KOPT-K1 (cell line): ENCODE measurements around the gene C12orf76.
A peak's percentile ranks its signal among the peaks of the same experiment; 100 is the strongest.

Source experiments
- H3K27ac ChIP-seq: fragments of 200-600 bp; sonication (generic); 2 replicates; pipeline ENCODE4 v1.5.1; 2016; ENCODE audit warnings: antibody characterized with exemption, mild to moderate bottlenecking, low read depth, low read length; ENCODE audit not compliant: poor library complexity, severe bottlenecking
- H3K36me3 ChIP-seq: fragments of 200-600 bp; sonication (generic); 2 replicates; pipeline ENCODE4 v1.5.1; 2017; ENCODE audit warnings: antibody characterized with exemption, mild to moderate bottlenecking, low read length, moderate library complexity; ENCODE audit not compliant: insufficient read depth
- H3K9me3 ChIP-seq: fragments of 200-600 bp; sonication (generic); 2 replicates; pipeline ENCODE4 v1.5.1; 2017; ENCODE audit warnings: antibody characterized with exemption, low read length, mild to moderate bottlenecking; ENCODE audit not compliant: insufficient read depth, poor library complexity, severe bottlenecking

Gene C12orf76

DNA sequence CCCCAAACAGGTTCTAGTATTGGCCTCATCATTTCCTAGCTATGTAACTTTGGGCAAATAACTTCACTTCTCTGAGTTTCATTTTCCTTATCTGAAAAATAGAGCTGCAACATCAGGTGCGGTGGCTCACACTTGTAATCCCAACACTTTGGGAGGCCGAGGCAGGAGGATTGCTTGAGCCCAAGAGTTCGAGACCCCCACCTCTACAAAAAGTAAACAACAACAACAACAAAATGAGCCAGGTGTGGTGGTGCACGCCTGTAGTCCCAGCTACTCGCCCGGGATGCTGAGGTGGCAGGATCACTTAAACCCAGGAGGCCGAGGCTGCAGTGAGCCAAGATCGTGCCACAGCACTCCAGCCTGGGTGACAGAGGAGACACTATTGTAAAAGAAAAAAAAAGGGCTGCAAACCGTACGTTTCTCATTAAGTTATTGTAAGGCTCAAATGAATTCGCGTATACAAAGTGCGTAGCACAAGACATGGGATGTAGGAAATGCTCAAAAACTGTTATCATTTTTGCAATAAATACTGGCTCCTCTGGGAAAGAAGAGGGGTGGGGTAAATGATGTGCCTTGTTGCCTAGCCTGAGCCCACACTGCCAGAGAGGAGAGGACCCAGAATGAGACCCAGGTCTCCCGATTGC lies 903 bp downstream of the C12orf76 start:
- Histone ChIP-seq H3K27ac (peak overlapping the region; percentile 74), H3K36me3 (peaks cover 3% of the 10 kb centered on the region), H3K9me3 (no peaks in the 10 kb centered on the region)

DNA sequence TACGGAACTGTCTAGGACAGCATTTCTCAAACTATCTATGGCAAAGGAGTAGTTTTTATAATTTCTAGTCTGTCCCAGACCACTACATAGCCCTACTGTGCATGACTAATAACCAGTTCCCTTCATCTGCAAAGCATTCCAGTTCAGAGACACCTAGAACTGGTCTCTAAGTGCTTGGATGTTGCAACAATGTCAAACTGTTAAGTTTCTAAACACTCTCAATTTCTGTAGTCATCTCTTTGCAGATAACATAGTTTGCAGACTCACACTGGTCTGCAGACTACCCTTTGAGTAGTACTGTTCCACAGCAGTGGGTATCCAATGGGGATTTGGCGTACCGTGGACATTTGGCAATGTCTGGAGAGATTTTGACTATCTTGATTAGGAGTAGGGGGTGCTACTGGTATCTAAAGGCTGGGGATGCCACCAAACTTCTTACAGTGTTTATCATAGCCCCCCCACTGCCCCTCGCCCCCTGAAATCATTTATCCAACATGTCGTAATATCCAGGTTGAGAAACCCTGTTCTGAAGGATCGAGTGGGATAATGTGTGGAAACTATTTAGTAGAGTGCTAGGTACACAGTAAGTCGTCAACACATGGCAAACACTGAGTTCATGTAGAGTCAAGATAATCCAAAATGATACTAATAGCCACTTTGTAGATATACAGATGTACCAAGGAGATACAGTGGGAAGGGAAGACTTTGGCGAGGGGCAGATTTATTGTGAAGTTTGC lies 1.7 kb downstream of the C12orf76 start:
- no peaks in the 10 kb centered on the region for H3K9me3 ChIP-seq
- H3K36me3 ChIP-seq = peaks cover 11% of the 10 kb centered on the region
- H3K27ac ChIP-seq = no peak overlapping the region

DNA sequence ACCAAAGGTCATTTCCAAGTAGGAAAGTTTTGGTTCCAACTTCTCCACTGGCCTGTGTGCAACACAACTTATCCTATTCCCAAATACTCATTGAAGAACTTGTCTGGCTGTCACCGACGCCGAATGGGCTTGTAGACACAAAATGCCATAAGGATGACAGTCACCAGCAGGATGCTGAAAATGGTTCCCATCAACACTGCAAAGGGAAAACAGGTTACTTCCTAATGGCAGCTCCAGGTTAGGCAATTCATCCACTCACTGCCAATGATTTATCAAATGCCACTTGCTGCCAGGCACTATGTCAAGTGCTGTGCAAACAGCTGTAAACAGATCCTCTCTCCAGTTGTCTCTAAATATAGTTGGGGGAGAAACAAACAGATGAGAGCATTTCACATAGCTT lies 6.1 kb downstream of the C12orf76 start:
- no peaks in the 10 kb centered on the region for H3K9me3 ChIP-seq
- no peak overlapping the region for H3K27ac ChIP-seq
- peaks cover 50% of the 10 kb centered on the region for H3K36me3 ChIP-seq

DNA sequence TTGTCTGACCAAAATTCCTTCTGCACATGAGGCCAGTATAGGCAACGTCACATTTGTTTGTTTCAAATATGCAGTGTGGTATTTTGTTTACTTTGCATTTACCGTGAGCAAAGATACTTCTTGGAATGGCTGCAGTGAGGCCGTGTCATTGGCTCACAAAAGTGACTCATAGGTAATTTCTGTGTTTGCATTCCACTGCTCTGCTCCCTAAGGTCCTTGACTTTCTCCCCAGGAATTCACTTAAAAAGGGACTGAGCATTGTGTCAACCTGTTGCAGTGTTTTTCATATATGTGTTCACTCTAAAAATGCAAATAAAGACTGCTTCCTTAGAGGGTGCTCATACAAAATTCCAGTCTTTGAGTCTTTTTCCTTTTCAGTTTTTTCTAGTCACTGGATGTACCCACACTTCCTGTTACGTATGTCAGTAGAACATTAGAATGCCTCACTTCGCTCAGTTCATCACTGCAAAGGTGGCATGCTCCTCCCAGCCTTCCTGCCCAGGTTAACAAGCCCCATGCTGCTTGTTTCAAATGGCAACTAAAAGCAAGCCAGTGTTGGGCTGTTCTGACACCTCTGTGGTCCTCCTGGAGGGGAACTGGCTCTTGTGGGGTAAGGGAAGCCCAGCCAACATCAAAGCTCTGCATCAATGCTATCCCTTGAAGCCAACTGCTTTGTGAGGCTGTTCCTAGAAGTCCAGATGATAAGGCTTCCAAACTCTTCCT lies 9.1 kb downstream of the C12orf76 start:
- Histone ChIP-seq H3K36me3 (peaks cover 80% of the 10 kb centered on the region), H3K27ac (peak overlapping the region; percentile 46), H3K9me3 (no peaks in the 10 kb centered on the region)

DNA sequence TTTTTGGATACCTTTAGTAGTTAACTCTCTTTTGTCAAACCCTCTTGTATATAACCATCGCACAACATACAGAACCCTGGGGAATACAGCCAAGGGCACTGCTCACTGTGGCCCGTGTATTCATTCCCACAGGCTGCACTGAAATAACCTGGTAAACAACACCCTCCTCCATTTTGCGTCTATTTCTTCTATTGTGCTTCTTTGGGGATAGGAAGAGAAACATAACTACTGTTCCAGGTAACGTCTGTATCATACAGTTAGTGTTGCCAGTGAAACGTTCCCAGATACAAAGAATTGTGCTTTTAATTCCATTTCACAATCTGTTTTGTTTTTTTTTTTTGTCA lies 9.6 kb downstream of the C12orf76 start:
- H3K36me3 ChIP-seq = peaks cover 85% of the 10 kb centered on the region
- H3K27ac ChIP-seq = no peak overlapping the region
- H3K9me3 ChIP-seq = no peaks in the 10 kb centered on the region

DNA sequence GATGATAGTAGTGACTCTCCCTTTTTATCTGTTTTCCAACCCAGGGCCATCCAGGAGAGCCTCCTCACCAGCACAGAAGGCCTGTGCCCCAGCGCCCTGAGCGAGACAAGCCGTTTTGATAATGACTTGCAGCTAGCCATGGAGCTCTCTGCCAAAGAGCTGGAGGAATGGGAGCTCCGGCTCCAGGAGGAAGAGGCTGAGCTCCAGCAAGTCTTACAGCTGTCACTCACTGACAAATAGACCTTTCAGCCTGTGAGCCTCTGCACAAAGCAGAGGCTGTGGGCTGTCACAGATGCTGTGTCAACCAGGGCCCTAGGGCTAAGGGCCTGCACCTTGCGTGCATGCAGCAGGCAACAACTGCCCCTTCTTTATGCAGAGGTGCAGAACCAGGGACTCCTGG lies 11.0 kb downstream of the C12orf76 start:
- H3K9me3 ChIP-seq = no peaks in the 10 kb centered on the region
- H3K27ac ChIP-seq = no peak overlapping the region
- H3K36me3 ChIP-seq = peaks cover 92% of the 10 kb centered on the region

DNA sequence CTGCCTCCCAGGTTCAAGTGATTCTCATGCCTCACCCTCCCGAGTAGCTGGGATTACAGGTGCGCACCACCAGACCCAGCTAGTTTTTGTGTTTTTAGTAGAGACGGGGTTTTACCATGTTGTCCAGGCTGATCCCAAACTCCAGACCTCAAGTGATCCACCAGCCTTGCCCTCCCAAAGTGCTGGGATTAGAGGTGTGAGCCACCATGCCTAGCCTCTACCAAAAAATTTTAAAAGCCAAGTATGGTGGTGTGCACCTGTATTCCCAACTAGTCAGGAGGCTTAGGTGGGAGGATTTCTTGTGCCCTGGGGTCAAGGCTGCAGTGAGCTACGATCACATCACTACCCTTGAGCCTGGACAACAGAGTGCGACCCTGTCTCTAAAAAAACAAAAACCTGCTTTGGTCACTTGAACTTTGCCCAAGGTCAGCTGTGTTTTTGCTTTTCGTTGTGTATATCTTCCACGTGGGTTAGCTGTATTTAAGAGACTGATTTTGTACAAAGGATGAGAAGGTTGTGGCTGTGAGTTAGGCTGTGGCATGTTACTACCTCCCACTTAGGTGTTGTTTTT lies 12.7 kb downstream of the C12orf76 start:
- Histone ChIP-seq H3K27ac (no peak overlapping the region), H3K36me3 (peaks cover 94% of the 10 kb centered on the region), H3K9me3 (no peaks in the 10 kb centered on the region)

DNA sequence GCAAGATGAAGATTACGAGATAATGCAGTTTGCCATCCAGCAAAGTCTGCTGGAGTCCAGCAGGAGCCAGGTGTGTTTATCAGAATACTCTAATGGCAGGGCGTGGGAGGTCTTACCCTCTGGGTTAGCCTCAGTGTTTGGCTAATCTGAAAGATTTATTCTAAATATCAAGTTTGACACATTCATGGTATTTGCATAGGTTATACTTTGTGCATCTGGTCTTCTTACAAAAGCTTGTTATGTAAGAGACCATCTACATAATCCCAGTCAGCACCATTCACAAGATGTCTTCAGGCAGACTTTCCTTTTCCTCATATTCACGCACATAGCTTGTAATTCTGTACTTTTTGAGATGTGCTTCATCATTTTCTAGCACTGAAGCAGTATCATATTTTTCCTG lies 14.4 kb downstream of the C12orf76 start:
- H3K9me3 ChIP-seq = no peaks in the 10 kb centered on the region
- peaks cover 96% of the 10 kb centered on the region for H3K36me3 ChIP-seq
- H3K27ac ChIP-seq = no peak overlapping the region

DNA sequence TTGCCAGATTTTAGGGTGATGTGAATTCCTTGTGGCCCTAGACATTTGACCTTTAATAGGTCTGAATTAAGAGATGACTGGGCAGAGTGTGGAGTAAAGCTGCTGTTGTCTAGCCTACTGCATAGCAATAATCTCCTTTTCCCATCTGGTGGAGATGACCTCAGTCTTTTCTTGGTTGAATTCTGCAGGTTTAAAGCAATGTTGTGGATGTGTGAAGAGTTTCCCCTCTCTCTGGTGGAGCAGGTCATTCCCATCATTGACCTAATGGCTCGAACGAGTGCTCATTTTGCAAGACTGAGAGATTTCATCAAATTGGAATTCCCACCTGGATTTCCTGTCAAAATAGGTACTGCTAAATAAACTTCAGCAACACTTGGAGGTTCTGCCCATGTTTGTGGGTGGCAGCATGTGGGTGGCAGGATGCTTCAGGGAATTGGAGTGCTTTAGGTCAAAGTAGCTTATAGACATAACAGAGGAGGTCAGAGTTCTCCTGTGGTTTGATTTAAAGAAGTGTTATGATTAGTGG lies 19.0 kb downstream of the C12orf76 start:
- peaks cover 96% of the 10 kb centered on the region for H3K36me3 ChIP-seq
- no peaks in the 10 kb centered on the region for H3K9me3 ChIP-seq
- no peak overlapping the region for H3K27ac ChIP-seq

DNA sequence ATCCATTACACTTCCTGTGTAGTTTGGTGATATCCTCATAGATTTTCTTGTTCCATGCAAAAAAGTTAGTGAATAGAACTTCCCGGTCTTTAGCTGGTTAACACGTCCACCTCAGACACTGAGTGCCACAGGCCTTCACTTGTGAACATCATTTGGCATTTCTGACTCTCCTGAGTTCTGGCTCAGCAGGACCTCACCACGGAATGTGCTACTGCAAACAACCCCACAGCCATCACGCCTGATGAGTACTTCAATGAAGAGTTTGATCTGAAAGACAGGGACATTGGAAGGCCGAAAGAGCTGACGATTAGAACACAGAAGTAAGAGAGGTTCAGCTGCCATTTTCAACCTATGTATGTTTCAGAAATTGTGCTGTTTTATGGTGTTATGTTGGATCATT lies 20.0 kb downstream of the C12orf76 start:
- H3K36me3 ChIP-seq = peaks cover 96% of the 10 kb centered on the region
- H3K9me3 ChIP-seq = no peaks in the 10 kb centered on the region
- H3K27ac ChIP-seq = no peak overlapping the region

DNA sequence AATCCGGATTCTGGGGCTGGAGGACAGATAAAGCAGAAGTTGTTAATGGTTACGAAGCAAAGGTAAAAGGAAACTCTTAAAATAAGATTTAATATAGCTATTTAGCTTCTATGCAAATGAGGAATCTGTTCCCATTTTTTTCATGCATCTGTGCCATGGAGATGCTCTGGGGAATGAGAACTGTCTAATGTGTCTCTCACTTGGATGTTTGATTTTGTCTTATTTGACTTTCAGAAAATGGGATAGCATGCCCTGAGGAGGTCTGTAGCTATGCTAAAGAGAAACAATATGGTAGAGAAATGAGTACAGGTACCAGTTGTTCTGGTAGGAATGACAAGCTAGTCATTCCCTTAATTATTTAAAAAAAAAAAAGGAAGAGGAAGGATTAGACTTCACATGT lies 24.3 kb downstream of the C12orf76 start:
- Histone ChIP-seq H3K9me3 (no peaks in the 10 kb centered on the region), H3K27ac (no peak overlapping the region), H3K36me3 (peaks cover 100% of the 10 kb centered on the region)

DNA sequence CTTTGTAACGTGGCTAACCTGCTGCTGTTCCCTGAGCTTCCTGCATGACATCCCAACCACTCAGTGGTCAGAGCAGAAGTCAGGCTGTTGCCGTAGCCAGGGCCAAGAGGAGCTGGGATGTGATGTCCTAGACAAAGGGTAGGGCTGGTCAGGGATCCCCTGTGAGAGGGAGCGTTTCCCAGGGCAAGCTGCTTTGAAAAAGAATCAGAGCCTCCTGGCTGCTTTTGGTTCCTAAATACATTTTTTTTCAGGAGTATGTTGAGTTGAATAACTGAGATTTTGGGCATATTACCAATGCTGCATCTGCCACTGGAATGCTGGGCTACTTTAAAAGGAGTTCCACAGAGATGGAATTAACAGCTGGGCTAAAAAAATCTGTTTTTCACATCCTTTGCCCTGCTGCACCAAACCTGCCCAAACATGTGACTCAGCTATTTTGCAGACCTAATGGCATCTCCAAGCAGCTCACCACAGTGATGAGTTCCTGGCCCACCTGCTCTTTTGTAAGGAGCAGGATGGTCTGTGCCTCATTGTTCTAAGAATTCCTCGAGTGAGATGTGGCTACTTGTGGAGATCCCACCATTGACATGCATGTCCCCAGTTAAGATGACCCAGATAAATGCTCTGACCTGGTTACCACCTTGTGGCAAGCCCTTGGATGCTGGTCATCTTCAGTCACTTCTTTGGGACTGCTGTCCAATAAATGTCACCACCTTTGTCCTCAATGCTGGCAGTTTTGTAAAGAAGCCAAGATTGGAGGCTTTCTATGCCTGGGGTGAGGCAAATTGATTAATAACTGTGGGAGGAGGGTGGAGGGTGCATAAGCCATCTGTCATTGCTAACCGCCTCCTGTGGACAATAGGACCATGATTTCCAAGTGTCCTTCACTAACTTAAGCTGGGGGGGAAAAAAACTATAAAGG lies 25.0 kb downstream of the C12orf76 start:
- Histone ChIP-seq H3K27ac (no peak overlapping the region), H3K9me3 (no peaks in the 10 kb centered on the region), H3K36me3 (peaks cover 100% of the 10 kb centered on the region)

DNA sequence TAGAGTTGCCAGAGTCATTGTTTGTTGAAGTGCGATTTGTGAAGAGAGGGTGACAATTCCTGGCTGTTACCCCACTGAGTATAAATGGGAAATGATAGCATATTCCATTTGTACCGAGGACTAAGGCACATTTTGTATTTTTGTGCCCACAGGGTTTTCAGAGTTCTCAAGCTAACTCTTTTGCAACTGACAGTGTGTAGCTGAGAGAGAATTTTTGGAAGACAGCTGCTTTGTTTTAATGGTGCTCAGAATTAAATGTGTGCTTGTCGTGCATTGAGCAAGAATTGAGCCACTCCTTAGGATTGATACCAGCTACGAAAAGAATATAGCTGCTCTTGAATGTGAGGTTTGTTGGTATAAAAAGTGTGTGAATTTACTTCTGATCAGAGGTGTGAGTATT lies 27.4 kb downstream of the C12orf76 start:
- no peak overlapping the region for H3K27ac ChIP-seq
- H3K9me3 ChIP-seq = no peaks in the 10 kb centered on the region
- peaks cover 100% of the 10 kb centered on the region for H3K36me3 ChIP-seq

DNA sequence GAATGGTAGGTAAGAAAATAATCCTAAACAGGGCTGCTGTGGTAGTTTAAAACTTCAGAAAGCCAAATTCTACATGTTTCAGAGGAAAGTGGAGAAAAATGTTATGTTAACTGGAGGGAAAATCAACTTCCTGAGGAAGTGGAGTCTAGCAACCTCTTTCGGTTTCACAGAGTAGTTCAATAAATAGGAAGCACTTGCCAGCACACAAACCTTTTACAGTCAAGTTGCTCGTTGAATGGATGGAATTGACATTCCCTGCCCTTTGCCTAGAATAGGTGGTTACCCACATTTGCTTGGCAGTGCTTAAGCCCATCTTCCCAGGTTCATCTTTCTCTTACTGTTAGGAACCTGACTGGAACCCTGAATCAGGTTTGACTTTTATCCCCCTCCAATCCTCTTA lies 33.2 kb downstream of the C12orf76 start:
- no peaks in the 10 kb centered on the region for H3K9me3 ChIP-seq
- H3K27ac ChIP-seq = peak overlapping the region; percentile 63
- peaks cover 80% of the 10 kb centered on the region for H3K36me3 ChIP-seq
